ENCODE data around the gene CEP70. TPM values are rescaled to one million over a fixed set of nuclear protein-coding genes. Genes with fewer than 3 reads are reported as not detected.

Gene CEP70
- total RNA-seq, 4 donors from 2014 or later = 10.2 to 13.5 (median 12.2) TPM

- intact Hi-C loops (cut with DNase I; ENCODE audit: low total_unique reads) = no loop called here
- WGBS, 2 donors = 52 to 58% methylated on average over 4 of the region's 4 CpGs
- TF ChIP-seq CTCF (IDR thresholded peaks at IDR 0.05) (no peak), POLR2A (IDR thresholded peaks at IDR 0.05) (no peak)
- no peak overlapping the region for H3K4me3 ChIP-seq (ENCODE audit: low read depth, poor library complexity, severe bottlenecking)
- no peak for DNase-seq (ENCODE audit: low spot score in 2 of 2)
These were observed 114.6 kb downstream of the CEP70 start for GRCh38 chr3:138479438-138479863.

DNA sequence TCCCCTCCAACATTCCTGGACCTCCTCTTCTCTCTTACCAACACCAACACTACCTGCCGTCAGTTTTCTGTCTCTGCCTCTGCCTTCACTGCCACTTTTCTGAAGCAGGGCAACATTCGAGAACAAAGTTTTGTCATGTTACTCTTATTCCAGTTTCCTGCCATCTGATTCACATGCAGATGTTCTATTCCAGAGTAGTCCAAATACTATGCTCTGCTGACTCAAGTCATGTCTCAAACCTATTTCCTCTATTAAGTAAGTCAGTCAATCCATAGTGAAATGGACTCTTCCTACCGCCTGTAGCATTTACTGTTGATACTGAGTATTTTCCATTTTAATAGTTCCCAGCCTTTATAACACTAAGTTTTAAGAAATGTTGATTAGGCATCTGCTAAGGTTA is 116.3 kb downstream of the CEP70 start:
- TF ChIP-seq POLR2A (IDR thresholded peaks at IDR 0.05) (no peak), CTCF (IDR thresholded peaks at IDR 0.05) (no peak)
- WGBS, 2 donors = 93 to 94% methylated on average over 3 of the region's 3 CpGs
- no peak for DNase-seq (ENCODE audit: low spot score in 2 of 2)
- intact Hi-C loops (cut with DNase I; ENCODE audit: low total_unique reads) = no loop called here
- no peak overlapping the region for H3K4me3 ChIP-seq (ENCODE audit: low read depth, poor library complexity, severe bottlenecking)

- intact Hi-C loops (cut with DNase I; ENCODE audit: low total_unique reads) = no loop called here
- no peak for DNase-seq (ENCODE audit: low spot score in 2 of 2)
- no peak overlapping the region for H3K4me3 ChIP-seq (ENCODE audit: low read depth, poor library complexity, severe bottlenecking)
- TF ChIP-seq CTCF (IDR thresholded peaks at IDR 0.05) (no peak), POLR2A (IDR thresholded peaks at IDR 0.05) (no peak)
These were observed 116.9 kb downstream of the CEP70 start for GRCh38 chr3:138477120-138477519.

DNA sequence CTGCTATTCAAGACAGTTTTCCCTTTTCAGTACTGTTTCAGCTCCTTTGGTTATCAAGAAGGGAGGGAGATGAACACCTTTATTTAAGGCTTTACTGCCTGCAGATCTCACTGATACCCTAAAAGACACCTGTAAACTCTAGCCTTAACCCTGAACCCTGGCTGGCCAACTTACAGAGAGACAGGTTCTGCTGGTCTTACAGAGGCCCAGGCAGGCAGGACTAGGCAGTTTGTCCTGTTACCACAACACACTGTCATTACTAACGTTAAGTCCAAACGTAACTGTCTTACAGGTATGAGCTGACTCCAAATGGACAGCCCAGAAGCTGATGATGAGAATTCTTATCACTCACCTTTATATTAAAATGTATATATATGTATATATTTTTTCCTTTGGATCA is 117.5 kb downstream of the CEP70 start:
- intact Hi-C loops (cut with DNase I; ENCODE audit: low total_unique reads) = no loop called here
- no peak for DNase-seq (ENCODE audit: low spot score in 2 of 2)
- no peak for TF ChIP-seq POLR2A (IDR thresholded peaks at IDR 0.05)
- TF ChIP-seq CTCF (IDR thresholded peaks at IDR 0.05) = no peak
- H3K4me3 ChIP-seq (ENCODE audit: low read depth, poor library complexity, severe bottlenecking) = no peak overlapping the region
- 68 to 83% methylated on average over 2 of the region's 2 CpGs for WGBS, 2 donors

DNA sequence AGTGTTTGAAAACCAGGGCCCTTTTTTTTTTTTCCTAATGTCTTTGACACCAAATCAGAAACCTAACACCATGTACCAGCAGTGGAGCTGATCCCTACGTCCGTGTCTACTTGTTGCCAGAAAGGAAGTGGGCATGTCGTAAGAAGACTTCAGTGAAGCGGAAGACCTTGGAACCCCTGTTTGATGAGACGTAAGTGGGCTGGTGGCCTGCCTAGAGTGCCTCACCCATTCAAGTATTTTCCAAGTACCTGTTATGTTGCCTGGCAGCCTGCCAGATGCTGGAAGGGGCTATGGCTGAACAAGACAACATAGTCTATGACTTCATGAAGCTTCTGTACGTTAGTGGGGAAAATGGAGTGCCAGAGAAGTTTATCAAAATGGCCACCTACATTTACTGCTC is 119.9 kb downstream of the CEP70 start:
- WGBS, 2 donors = 74 to 78% methylated on average over 6 of the region's 6 CpGs
- DNase-seq (ENCODE audit: low spot score in 2 of 2) = no peak
- H3K4me3 ChIP-seq (ENCODE audit: low read depth, poor library complexity, severe bottlenecking) = no peak overlapping the region

More for the DNA sequence above, 119.9 kb downstream of the CEP70 start:
- intact Hi-C loops (cut with DNase I; ENCODE audit: low total_unique reads) = no loop called here
- TF ChIP-seq CTCF (IDR thresholded peaks at IDR 0.05) (no peak), POLR2A (IDR thresholded peaks at IDR 0.05) (no peak)
